Stomach (tissue), 4 donors: ENCODE results near the gene KREMEN2.

Experiments
- POLR2AphosphoS5 ChIP-seq, 3 donors: sonication (generic); formaldehyde crosslinking; IDR thresholded peaks; one replicate each; pipeline ENCODE4 v1.6.1; 2016; ENCODE audit warnings: antibody characterized with exemption in 3 of 3
- TF ChIP-seq, protein P1 (sequence below), 7 experiments: fragments of 450-650 bp in 4 of 7; fragments of 200-600 bp in 3 of 7; sonication (generic) in 3 of 7; IDR thresholded peaks; one replicate each; pipeline ENCODE4 v1.5.1; 2016 to 2019; ENCODE audit warnings: antibody characterized with exemption in 7 of 7, control low read depth in 2 of 7, mild to moderate bottlenecking in 1 of 7

- no peak for TF ChIP-seq POLR2AphosphoS5 (IDR thresholded peaks at IDR 0.05)
- TF ChIP-seq, protein P1, sequence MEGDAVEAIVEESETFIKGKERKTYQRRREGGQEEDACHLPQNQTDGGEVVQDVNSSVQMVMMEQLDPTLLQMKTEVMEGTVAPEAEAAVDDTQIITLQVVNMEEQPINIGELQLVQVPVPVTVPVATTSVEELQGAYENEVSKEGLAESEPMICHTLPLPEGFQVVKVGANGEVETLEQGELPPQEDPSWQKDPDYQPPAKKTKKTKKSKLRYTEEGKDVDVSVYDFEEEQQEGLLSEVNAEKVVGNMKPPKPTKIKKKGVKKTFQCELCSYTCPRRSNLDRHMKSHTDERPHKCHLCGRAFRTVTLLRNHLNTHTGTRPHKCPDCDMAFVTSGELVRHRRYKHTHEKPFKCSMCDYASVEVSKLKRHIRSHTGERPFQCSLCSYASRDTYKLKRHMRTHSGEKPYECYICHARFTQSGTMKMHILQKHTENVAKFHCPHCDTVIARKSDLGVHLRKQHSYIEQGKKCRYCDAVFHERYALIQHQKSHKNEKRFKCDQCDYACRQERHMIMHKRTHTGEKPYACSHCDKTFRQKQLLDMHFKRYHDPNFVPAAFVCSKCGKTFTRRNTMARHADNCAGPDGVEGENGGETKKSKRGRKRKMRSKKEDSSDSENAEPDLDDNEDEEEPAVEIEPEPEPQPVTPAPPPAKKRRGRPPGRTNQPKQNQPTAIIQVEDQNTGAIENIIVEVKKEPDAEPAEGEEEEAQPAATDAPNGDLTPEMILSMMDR (IDR thresholded peaks at IDR 0.05) = no peak
These were observed 3.7 kb downstream of the KREMEN2 start for GRCh38 chr16:2967721-2968161.
